GM12872 (cell line): ENCODE data around the gene SRP72.

Source experiments
- CTCF ChIP-seq: IDR thresholded peaks from 3 replicates; pipeline ENCODE4 v1.5.1; 2011; ENCODE audit warnings: low read depth, mild to moderate bottlenecking, low read length, moderate library complexity; ENCODE audit not compliant: insufficient read depth

SRP72 gene

DNA sequence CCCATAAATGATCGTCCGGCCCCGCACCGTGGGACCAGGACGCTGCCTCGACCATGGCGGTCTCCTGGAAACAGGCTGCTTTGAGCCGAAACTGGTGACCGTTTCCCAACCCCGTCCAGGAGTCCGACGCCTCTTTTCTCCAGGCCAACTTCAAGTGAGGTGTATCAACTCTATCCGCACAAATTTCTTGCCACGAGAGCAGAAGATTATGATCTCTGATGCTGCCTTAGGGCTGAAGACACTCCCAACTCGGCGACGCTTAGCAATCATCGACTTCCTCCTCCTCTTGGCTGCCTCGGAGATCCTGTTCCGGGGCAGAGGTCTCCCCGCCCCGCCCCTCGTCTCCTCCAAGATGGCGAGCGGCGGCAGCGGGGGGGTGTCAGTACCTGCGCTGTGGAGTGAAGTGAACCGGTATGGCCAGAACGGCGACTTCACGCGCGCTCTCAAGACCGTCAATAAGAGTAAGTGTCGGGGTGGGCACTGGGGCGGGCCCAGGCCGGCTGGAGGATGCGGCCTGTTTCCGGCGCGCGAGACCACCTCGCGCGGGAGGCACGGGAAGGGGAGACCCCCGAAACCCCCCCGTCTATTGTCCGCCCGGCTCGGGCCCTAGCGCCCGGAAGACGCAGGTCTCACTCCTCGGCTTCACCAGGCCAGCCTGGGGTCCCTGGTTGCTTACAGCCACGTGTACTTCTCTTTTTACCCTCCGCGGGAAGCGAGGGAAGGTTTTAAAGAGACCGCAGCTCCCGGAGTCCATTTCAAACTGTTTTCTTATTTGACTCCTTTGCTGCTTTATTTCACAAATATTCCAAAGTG is at the start of gene SRP72:
SRP72 (plus strand) TSS at position 334 of the 813 bp plus-strand sequence; CDS start at position 353, 19 bp downstream.
- TF ChIP-seq CTCF: no peak

DNA sequence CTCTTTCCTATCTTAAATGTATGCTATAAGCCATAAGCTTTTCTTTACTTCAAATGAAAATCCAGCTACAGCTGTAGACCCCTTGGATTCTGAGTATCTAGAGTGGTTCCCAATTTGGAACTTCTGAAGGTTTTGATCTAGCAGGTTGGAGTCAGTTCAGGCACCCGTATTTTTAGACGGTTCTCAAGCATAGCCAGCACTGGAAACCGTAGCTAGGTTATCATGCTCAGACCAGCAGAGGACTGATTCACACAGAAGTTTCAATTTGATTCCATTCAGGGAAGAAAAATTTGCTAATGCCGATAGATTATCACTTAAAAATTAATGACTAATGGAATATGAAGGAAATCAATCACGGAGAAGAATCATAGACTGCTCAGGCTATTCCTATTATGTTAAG is 43.2 kb upstream of the SRP72 start:
- TF ChIP-seq CTCF: no peak

GRCh38 chr4:56424697-56425514 is 42.5 kb upstream of the SRP72 start:
- TF ChIP-seq CTCF: peak; percentile 49; the same call in 2 of the 3 replicates

- no peak for TF ChIP-seq CTCF
These were observed 41.9 kb upstream of the SRP72 start for GRCh38 chr4:56425518-56425917.

DNA sequence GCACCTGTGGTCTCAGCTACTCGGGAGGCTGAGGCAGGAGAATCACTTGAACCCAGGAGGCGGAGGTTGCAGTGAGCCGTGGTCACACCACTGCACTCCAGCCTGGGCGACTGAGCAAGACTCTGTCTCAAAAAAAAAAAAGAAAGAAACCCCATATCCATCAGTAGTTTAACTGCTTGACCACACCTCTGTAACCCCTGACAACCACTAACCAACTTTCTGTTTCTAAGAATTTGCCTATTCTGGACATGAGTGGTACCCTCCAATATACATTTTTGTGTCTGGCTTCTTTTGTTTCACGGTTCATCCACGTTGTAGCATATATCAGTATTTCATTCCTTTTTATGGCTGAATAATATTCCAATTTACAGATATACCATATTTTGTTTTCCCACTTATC is 41.1 kb upstream of the SRP72 start:
- TF ChIP-seq CTCF: no peak

- TF ChIP-seq CTCF: no peak
These were observed 40.2 kb upstream of the SRP72 start for GRCh38 chr4:56427179-56427578.

DNA sequence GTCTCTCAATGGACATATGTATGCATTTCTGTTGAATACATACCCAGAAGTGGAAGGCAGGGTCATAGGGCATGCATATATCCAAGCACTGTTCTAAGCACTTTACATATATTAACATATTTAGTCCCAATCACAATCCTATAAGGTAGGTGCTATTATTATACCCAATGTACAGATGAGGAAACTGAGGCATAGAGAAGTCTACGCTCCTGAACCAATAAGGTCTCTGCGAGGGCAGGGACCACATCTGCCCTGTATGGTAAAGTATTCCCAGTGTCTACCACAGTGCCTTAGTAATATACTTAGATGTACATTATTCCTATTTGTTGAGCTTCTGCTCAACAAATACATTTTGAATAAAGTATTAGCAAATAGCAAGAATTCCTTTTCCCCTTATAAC is 37.2 kb upstream of the SRP72 start:
- no peak for TF ChIP-seq CTCF
